HG02571 (cell line): ENCODE data around the gene COG2.
"Not testable (repeated sequence)": the region's sequence is repeated elsewhere in the genome, so short reads cannot be mapped to it uniquely, and the experiment has no call there.

ENCODE experiments used
- ATAC-seq: cut with Tn5 transposase; IDR thresholded peaks from one replicate; pipeline ENCODE4 v1.9.1; 2021; ENCODE audit warnings: mild to moderate bottlenecking, moderate library complexity; ENCODE audit not compliant: unreplicated experiment

Gene COG2, protein sequence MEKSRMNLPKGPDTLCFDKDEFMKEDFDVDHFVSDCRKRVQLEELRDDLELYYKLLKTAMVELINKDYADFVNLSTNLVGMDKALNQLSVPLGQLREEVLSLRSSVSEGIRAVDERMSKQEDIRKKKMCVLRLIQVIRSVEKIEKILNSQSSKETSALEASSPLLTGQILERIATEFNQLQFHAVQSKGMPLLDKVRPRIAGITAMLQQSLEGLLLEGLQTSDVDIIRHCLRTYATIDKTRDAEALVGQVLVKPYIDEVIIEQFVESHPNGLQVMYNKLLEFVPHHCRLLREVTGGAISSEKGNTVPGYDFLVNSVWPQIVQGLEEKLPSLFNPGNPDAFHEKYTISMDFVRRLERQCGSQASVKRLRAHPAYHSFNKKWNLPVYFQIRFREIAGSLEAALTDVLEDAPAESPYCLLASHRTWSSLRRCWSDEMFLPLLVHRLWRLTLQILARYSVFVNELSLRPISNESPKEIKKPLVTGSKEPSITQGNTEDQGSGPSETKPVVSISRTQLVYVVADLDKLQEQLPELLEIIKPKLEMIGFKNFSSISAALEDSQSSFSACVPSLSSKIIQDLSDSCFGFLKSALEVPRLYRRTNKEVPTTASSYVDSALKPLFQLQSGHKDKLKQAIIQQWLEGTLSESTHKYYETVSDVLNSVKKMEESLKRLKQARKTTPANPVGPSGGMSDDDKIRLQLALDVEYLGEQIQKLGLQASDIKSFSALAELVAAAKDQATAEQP

DNA sequence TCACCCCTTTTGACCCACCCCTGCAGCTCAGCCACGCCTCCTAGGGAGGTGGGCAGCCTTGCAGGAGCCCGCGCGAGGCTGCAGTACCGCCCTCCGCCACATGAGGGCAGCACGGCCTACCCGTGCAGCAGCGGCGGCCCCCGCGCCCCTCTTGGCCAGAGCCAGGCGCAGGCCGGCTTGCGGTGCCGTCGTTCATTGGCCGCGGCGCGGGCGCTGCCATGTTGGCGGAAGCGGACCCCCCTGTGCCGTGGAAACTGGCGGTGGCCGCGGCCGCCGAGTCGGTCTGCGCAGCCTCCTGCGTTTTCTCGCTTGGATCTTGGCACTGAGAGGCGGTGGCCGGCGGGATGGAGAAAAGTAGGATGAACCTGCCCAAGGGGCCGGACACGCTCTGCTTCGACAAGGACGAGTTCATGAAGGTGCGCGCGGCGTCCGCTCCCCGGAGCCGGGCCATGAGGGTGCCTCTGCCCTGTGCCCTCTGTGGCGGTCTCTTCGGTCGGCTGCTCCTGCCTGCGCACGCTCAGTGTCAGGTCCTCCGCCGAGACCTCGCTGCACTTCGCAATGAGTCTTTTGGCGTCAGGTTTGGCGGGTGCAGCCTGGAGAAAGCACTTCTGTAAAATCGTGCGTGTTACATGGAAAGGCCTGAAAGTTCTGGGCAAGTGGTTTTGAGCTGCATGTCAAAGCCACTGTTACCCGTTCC, at the start of gene COG2:
Gene COG2 (plus strand): TSS at position 219 of the 697 bp plus-strand sequence. CDS start 126 bp downstream, at position 345.
- ATAC-seq: peak; percentile 95

DNA sequence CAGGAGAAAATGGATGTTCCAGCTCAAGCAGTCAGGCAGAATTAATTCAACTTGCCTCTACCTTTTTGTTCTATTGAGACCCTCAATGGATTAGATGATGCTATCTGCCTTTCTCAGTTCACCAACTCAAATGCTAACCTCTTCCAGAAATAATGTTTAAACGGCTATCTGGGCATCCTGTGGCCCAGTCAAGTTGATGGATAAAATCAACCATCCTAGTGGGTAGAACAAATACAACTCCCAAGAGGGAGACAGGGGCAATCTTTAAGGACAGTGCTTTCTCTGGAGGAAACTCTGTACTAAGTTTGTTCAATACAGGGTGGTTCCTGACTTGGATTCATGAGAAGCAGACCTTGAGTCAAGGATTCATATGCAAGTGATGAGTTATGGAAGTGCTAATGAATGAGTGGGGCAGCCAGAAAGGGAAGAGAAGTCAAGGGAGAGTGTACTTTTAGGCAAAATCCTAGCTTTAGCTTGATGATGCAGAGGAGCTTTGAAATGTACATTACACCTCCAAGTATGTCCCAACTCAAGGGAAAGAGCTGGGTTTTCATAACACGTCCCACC, 49.4 kb upstream of the COG2 start:
- no peak for ATAC-seq

DNA sequence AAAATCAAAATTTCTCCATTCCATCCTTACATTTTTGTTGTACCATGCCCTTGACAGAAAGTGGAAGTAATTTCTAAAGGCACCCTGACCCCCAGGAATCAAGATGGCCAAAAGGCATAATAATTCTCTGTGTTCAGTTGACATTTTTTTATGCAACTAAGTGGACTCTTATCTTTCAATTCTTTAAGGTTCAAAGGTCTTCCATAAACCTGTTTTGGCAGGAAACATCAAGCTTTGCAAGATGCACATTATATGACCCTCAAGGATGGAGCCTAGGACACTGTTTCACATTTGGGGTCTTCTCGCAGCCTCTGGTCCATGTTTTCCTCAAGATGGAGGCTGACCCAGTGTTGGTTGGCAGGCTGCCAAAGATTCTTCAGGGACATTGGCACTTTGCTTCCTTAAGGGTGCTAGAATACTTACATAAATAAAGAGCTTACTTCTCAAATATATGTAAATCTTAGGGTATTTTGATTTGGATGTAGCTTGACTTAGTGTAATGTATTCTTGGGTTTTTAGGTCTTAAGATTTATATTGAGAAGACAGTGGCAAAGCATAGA, 48.0 kb upstream of the COG2 start:
- ATAC-seq: no peak

- no peak for ATAC-seq
Observed at GRCh38 chr1:230595181-230595580, 47.1 kb upstream of the COG2 start.

DNA sequence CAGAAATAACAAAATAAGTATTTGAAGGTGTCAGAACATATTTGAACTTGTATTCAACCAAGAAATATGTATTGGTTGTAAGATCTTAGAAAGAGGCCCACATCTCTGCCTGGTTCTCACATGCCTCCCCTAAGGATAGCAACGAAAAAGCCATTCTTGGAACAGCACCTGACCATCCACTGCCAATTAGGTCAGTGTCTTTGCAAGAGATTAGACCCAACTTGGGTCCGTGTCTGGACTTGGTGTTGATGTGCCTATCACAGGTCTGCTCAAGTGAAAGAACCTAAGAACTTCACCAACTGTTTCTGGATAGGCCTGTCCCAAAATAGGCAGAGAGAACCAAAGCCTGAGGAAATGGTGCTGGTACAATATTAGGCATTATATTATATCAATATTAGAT, 46.0 kb upstream of the COG2 start:
- ATAC-seq: no peak

DNA sequence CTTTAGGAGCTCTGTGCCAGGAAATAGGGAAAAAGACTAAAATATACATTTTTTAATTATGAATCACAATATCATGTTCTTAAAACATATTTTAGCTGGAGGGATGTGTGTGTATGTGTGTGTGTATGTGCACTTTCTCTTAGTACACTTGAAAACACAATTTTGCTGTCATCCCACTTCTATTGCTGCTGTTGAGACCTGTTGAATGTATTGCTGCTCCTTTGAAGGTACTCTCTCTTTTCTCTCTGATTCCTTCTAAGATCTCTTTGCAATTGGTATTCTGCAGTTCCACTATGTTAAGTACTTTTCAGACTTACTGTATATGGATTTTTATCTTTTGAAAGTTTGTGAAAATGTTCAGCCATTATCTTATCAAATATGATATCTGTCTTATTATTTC, 43.5 kb upstream of the COG2 start:
- no peak for ATAC-seq

GRCh38 chr1:230599926-230600656, 42.2 kb upstream of the COG2 start:
- ATAC-seq: no peak

GRCh38 chr1:230600657-230601400, 41.5 kb upstream of the COG2 start:
- ATAC-seq: not testable (repeated sequence)

GRCh38 chr1:230609208-230609607, 33.1 kb upstream of the COG2 start:
- no peak for ATAC-seq

GRCh38 chr1:230610589-230610988, 31.7 kb upstream of the COG2 start:
- no peak for ATAC-seq

DNA sequence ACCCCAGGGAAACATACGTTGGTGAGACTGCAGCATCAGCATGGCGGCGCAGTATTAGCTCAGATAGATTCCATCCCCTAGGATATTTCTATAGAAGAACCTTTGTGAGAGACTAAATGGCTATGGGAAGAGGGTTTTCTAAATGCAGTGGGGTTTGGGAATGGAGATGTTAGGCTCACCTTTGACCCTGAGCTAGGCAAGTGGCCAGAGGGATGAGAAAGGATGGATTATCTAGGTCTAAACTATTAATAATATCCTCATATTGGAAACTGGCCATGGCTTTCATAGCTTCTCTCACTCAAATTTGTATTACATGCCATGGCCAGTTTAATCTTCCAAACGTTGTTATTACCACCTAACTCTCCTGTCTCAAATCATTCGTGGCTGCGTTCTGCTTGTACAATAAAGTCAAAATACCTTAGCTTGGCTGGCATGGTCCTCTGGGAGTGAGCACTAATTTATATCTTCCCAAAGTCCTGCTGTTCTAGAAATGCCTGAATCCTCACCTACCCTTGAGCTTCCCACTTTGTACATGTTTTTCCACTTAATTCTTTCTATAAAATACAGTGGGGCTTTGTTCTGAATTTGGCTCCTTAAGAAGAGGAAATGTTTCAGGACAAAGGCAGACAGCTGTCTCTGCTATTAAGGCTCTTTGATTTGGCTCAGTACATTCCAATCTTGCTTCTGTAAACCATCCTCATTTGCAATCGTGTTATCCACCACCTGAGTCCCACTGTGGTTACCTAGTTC, 31.0 kb upstream of the COG2 start:
- no peak for ATAC-seq

DNA sequence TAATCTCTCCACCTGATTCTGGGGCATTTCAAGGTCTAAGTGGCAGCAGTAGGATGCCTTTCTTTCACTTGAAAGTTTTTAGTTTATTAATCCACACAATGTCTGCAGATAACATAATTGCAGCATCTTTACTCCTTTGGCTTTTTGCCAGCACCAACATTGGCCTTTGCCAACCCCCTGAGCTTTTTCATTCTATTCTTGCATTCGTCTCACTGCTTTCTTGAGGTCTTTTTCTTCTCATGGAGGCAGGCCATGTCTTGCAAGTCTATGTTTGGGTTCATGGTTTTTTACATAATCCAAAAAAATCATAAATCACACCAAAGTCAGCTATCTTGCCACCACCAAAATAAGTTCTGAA, 30.4 kb upstream of the COG2 start:
- ATAC-seq: no peak

DNA sequence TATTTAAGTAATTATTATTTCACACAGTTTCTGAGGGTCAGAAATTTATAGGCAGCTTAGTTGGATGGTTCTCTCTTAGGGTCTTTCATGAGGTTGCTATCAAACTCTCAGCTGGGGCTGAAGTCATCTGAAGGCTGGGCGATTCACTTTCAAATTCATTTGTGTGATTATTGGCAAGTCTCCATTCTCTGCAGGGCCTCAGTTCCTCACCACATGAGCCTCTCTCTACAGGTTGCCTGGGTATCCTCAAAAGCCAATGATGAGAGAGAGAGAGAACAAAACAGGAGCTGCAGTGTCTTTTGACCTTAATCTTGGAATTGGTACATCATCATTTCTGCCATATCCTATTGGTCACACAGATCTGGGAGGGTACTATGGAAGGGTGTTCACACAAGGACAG, 29.6 kb upstream of the COG2 start:
- no peak for ATAC-seq

DNA sequence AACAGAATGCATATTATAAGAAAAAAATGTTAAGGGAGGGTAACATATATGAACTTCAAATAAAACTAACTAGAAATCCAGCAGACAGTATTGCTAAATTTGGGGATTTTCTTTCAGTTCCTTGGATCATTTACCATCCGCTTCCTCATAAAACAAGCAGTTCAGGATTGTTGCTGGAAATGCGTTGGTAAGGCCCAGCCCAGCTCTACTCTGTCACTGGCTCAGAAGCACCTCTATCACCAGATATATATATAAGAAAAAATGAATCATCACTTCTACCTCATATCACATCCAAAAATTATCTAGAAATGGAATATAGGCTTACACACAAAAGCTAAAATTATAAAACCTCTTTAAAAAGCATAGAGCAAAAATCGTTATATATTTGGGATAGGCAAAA, 28.2 kb upstream of the COG2 start:
- ATAC-seq: no peak

DNA sequence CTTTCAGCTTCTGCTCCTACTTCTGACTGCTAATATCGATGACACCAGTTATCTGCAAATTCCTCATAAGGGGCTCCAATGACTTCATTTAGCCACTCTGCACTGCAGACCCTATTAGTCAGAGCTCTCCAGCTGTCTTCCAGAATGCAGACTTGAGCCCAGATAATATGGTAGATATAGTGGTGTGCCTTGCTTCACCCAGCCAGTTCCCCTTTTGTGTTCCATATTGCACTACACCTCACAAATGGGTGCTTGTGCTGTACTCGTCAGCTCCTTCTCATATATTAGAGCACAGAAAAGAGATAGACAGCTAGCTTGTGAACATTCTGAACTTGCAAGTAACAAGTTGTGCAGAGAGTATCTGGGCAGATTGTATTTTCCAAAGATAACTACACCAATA, 23.7 kb upstream of the COG2 start:
- ATAC-seq: no peak

- ATAC-seq: no peak
Observed at GRCh38 chr1:230620649-230621323, 21.5 kb upstream of the COG2 start.

DNA sequence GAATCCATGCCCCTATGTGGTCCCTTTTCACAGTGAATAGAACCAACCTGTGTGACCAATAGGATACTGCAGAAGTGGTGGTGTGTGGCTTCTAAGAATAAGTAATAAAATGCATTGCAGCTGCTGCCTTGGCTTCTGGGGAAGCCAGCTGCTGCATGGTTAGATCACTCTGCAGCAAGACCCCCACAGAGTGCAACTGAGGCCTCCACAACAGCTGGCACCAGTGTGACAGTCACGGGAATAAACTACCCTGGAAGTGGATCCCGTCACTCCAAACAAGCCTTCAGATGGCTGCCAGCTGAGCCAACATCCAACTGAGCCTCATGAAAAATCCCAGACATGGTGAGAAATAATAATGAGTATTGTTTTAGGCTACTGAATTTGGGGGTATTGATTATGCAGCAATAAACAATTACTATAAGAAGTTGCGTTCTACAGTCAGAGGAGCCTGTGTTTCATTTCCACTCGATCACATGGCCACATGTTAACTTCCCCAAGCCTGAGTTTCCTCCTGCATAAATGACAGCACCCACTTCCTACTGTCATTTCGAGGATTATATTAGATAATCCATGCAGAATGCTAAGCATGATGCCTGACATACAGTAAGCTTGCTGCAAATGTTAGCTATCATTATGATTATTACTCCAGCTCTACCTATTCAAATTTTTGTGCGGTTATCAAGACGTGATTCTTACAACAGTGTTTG, 20.8 kb upstream of the COG2 start:
- no peak for ATAC-seq

DNA sequence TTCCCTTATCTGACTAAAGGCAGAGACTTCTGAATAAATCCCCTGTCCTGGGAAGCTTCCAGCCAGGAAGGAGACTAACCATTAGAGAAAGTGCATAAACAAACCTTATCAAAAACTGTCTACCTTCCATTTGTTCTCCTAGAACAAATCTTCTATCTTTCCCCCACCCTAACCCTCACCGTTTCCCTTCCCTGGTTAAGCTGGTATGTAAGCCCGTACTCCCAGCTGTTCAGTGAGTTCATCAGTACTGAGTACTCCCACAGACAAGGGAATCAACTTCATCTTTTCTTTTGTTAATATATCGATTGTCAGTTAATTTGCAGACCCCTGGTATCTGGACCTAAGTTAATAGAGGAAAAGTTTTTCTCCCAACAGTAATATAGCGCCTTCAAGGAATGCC, 20.1 kb upstream of the COG2 start:
- no peak for ATAC-seq
